Gastrocnemius medialis (tissue), 4 donors: Measurements from ENCODE around the gene POU3F1. TPM values are rescaled to one million over a fixed set of nuclear protein-coding genes. Genes with fewer than 3 reads are reported as not detected.

Experiments used
- ATAC-seq, 2 donors: fragments of 150-250 bp; one replicate each; pipeline ENCODE4 v1.9.1; 2016
- DNase-seq, 2 donors: peaks; one replicate each; pipeline ENCODE4 v3.0.0-alpha.2; 2019
- H3K27ac ChIP-seq, 4 donors: fragments of 200-600 bp; sonication (generic); 1 replicate in 1 of 4; 2 replicates in 3 of 4; pipeline ENCODE4 v1.5.1; 2016 to 2018; ENCODE audit warnings: mild to moderate bottlenecking in 2 of 4, moderate library complexity in 1 of 4
- H3K27me3 ChIP-seq, 3 donors: fragments of 200-600 bp; sonication (generic) in 2 of 3; 1 replicate in 1 of 3; 2 replicates in 2 of 3; pipeline versions ENCODE4 v1.5.1 to v1.6.0; 2016 to 2019; ENCODE audit warnings: mild to moderate bottlenecking in 1 of 3, moderate library complexity in 1 of 3
- H3K36me3 ChIP-seq, 2 donors: fragments of 200-600 bp; sonication (generic) in 1 of 2; one replicate each; pipeline ENCODE4 v1.5.1; 2017 to 2018
- H3K4me1 ChIP-seq, 2 donors: fragments of 200-600 bp; sonication (generic) in 1 of 2; one replicate each; pipeline ENCODE4 v1.5.1; 2016 to 2017; ENCODE audit warnings: mild to moderate bottlenecking in 2 of 2
- H3K4me3 ChIP-seq, 4 donors: fragments of 200-600 bp; sonication (generic) in 3 of 4; 1 replicate in 1 of 4; 2 replicates in 3 of 4; pipeline ENCODE4 v1.5.1; 2016 to 2019; ENCODE audit warnings: mild to moderate bottlenecking in 2 of 4
- H3K9me3 ChIP-seq, 3 donors: fragments of 200-600 bp; sonication (generic) in 2 of 3; 1 replicate in 1 of 3; 2 replicates in 2 of 3; pipeline ENCODE4 v1.5.1; 2016 to 2019
- CTCF ChIP-seq, 5 experiments: fragments of 450-650 bp in 3 of 5; fragments of 200-600 bp in 2 of 5; sonication (generic) in 2 of 5; IDR thresholded peaks in 4 of 5; conservative IDR thresholded peaks in 1 of 5; 1 replicate in 4 of 5; 2 replicates in 1 of 5; pipeline ENCODE4 v1.5.1; 2016 to 2019; ENCODE audit warnings: antibody characterized with exemption in 5 of 5, mild to moderate bottlenecking in 3 of 5, moderate library complexity in 3 of 5
- POLR2A ChIP-seq, 2 donors: fragments of 450-650 bp; IDR thresholded peaks; one replicate each; pipeline ENCODE4 v1.6.1; 2017; ENCODE audit warnings: antibody characterized with exemption in 2 of 2, mild to moderate bottlenecking in 2 of 2, moderate library complexity in 2 of 2
- in situ Hi-C, 4 donors: fragments of 200-750 bp; cut with MboI; loops; one replicate each; pipeline versions ENCODE4 v1.15.0 to v1.8.0; 2017; ENCODE audit warnings: low sequenced_read_pairs in 4 of 4
- intact Hi-C: fragments of 100-400 bp; cut with DNase I; formaldehyde crosslinking; loops from one replicate; pipeline ENCODE4 v1.15.1; 2023; ENCODE audit warnings: low total_unique reads
- total RNA-seq, 4 donors: library from RNA; depleted of rRNA; stranded (reverse); fragments of >200 nt; gene quantifications; one replicate each; pipeline versions ENCODE4 v1.1.0 to v1.2.3, GENCODE V29; 2016

The POU3F1 gene
- total RNA-seq, 4 donors from 2014 or later, result 0.13 to 2.3 (median 0.69) TPM

- DNase-seq (no peak), ATAC-seq (no peak)
- H3K9me3 ChIP-seq, result no peaks in the 10 kb centered on the region
- H3K27me3 ChIP-seq, result peaks cover 0 to 2% (median 0%) of the 10 kb centered on the region in 3 donors
- in situ Hi-C loops, result no loop called here
- no peak overlapping the region for H3K4me3 ChIP-seq
- H3K36me3 ChIP-seq, result no peaks in the 10 kb centered on the region
- no peak for TF ChIP-seq POLR2A (IDR thresholded peaks at IDR 0.05)
- TF ChIP-seq CTCF (IDR thresholded peaks at IDR 0.05 in 4 of 5, conservative IDR thresholded peaks at IDR 0.05 in 1 of 5), result no peak
- intact Hi-C loops, result loop anchor here (10.0 kb wide), 1 partner anchor 652 kb away; no protein-coding TSS in a partner anchor
- H3K4me1 ChIP-seq, result no peaks in the 10 kb centered on the region
- no peak overlapping the region for H3K27ac ChIP-seq
Observed at GRCh38 chr1:38076455-38076854, 29.9 kb upstream of the POU3F1 start.

- intact Hi-C loops, result loop anchor here (10.0 kb wide), 1 partner anchor 651 kb away; no protein-coding TSS in a partner anchor
- Histone ChIP-seq H3K36me3 (no peaks in the 10 kb centered on the region), H3K4me3 (no peak overlapping the region), H3K4me1 (no peaks in the 10 kb centered on the region), H3K27ac (no peak overlapping the region), H3K27me3 (peaks cover 0 to 6% (median 0%) of the 10 kb centered on the region in 3 donors), H3K9me3 (no peaks in the 10 kb centered on the region)
- TF ChIP-seq POLR2A (IDR thresholded peaks at IDR 0.05) (no peak), CTCF (IDR thresholded peaks at IDR 0.05 in 4 of 5, conservative IDR thresholded peaks at IDR 0.05 in 1 of 5) (no peak)
- in situ Hi-C loops, result no loop called here
- DNase-seq, result no peak
- ATAC-seq, result no peak
Observed at GRCh38 chr1:38076038-38076437, 29.4 kb upstream of the POU3F1 start.

GRCh38 chr1:38075191-38075590, 28.6 kb upstream of the POU3F1 start:
- DNase-seq, result no peak
- H3K4me1 ChIP-seq, result no peaks in the 10 kb centered on the region
- H3K27ac ChIP-seq, result no peak overlapping the region
- in situ Hi-C loops, result no loop called here
- TF ChIP-seq CTCF (IDR thresholded peaks at IDR 0.05 in 4 of 5, conservative IDR thresholded peaks at IDR 0.05 in 1 of 5) (no peak), POLR2A (IDR thresholded peaks at IDR 0.05) (no peak)
- no peaks in the 10 kb centered on the region for H3K9me3 ChIP-seq
- H3K36me3 ChIP-seq, result no peaks in the 10 kb centered on the region
- no peak for ATAC-seq
- intact Hi-C loops, result loop anchor here (10.0 kb wide), 1 partner anchor 650 kb away; no protein-coding TSS in a partner anchor
- peaks cover 0 to 12% (median 0%) of the 10 kb centered on the region in 3 donors for H3K27me3 ChIP-seq
- no peak overlapping the region for H3K4me3 ChIP-seq

GRCh38 chr1:38074302-38074677, 27.7 kb upstream of the POU3F1 start:
- no peak overlapping the region for H3K4me3 ChIP-seq
- H3K36me3 ChIP-seq, result no peaks in the 10 kb centered on the region
- H3K27me3 ChIP-seq, result peaks cover 0 to 16% (median 0%) of the 10 kb centered on the region in 3 donors
- no peaks in the 10 kb centered on the region for H3K4me1 ChIP-seq
- in situ Hi-C loops (loop anchor here in 2 of 4 donors (25.0 kb wide), 2 partner anchors 738 to 763 kb away; no protein-coding TSS in a partner anchor), intact Hi-C loops (loop anchor here (10.0 kb wide), 1 partner anchor 649 kb away; no protein-coding TSS in a partner anchor)
- no peak overlapping the region for H3K27ac ChIP-seq
- TF ChIP-seq CTCF (IDR thresholded peaks at IDR 0.05 in 4 of 5, conservative IDR thresholded peaks at IDR 0.05 in 1 of 5) (no peak), POLR2A (IDR thresholded peaks at IDR 0.05) (no peak)
- no peak for ATAC-seq
- no peak for DNase-seq
- H3K9me3 ChIP-seq, result no peaks in the 10 kb centered on the region
